GM20000 (cell line): ENCODE data around the gene TEX10.
"Not testable (repeated sequence)": the region's sequence is repeated elsewhere in the genome, so short reads cannot be mapped to it uniquely, and the experiment has no call there.

Source experiments
- DNase-seq: peaks from one replicate; pipeline ENCODE4 v3.0.0; 2012; ENCODE audit warnings: low spot score
- CTCF ChIP-seq: IDR thresholded peaks from 2 replicates; pipeline ENCODE4 v1.5.1; 2012; ENCODE audit warnings: mild to moderate bottlenecking, control low read depth; ENCODE audit errors: extremely low read depth, missing control alignments

The TEX10 gene

GRCh38 chr9:100352727-100353505 lies at the start of gene TEX10:
TSS of gene TEX10 (minus strand) at chr9:100352942. CDS start at chr9:100349363, 3,579 bp downstream.
- DNase-seq = peak; percentile 95
- TF ChIP-seq CTCF = no peak

- TF ChIP-seq CTCF = no peak
- DNase-seq = no peak
Measured at GRCh38 chr9:100401042-100401441, 48.3 kb upstream of the TEX10 start.

GRCh38 chr9:100397529-100398266 lies 45.0 kb upstream of the TEX10 start:
- DNase-seq = no peak
- no peak for TF ChIP-seq CTCF

GRCh38 chr9:100396769-100397168 lies 44.0 kb upstream of the TEX10 start:
- TF ChIP-seq CTCF = no peak
- DNase-seq = no peak

GRCh38 chr9:100394816-100395215 lies 42.1 kb upstream of the TEX10 start:
- TF ChIP-seq CTCF = no peak
- no peak for DNase-seq

GRCh38 chr9:100394032-100394695 lies 41.4 kb upstream of the TEX10 start:
- no peak for TF ChIP-seq CTCF
- DNase-seq = no peak

- not testable (repeated sequence) for DNase-seq
Measured at GRCh38 chr9:100392989-100393388, 40.2 kb upstream of the TEX10 start.
